Tibial nerve (tissue), 4 donors: ENCODE results near the gene GUCD1. TPM values are rescaled to one million over a fixed set of nuclear protein-coding genes. Genes with fewer than 3 reads are reported as not detected.
"Not testable (repeated sequence)": the region's sequence is repeated elsewhere in the genome, so short reads cannot be mapped to it uniquely, and the experiment has no call there.

Source experiments
- DNase-seq, 2 donors: peaks; one replicate each; pipeline ENCODE4 v3.0.0-alpha.2; 2019; ENCODE audit warnings: low spot score in 2 of 2
- H3K27ac ChIP-seq, 4 donors: fragments of 200-600 bp; sonication (generic) in 3 of 4; one replicate each; pipeline ENCODE4 v1.5.1; 2017 to 2019; ENCODE audit warnings: mild to moderate bottlenecking in 1 of 4
- H3K27me3 ChIP-seq, 2 donors: fragments of 200-600 bp; sonication (generic) in 1 of 2; one replicate each; pipeline versions ENCODE4 v1.5.1 to v1.6.0; 2017 to 2019
- H3K36me3 ChIP-seq, 3 donors: fragments of 200-600 bp; sonication (generic); one replicate each; pipeline ENCODE4 v1.5.1; 2018 to 2019
- H3K4me1 ChIP-seq, 4 donors: fragments of 200-600 bp; sonication (generic) in 3 of 4; one replicate each; pipeline ENCODE4 v1.5.1; 2017 to 2019
- H3K4me3 ChIP-seq, 4 donors: fragments of 200-600 bp; sonication (generic) in 3 of 4; one replicate each; pipeline ENCODE4 v1.5.1; 2017 to 2019; ENCODE audit warnings: mild to moderate bottlenecking in 1 of 4, moderate library complexity in 1 of 4
- H3K9me3 ChIP-seq, 4 donors: fragments of 200-600 bp; sonication (generic) in 3 of 4; one replicate each; pipeline ENCODE4 v1.5.1; 2017 to 2019
- EP300 ChIP-seq, 2 donors: sonication (generic); formaldehyde crosslinking; IDR thresholded peaks; one replicate each; pipeline ENCODE4 v1.6.1; 2017; ENCODE audit warnings: antibody characterized with exemption in 2 of 2, mild to moderate bottlenecking in 1 of 2
- POLR2A ChIP-seq, 2 donors: fragments of 450-650 bp; IDR thresholded peaks; one replicate each; pipeline ENCODE4 v1.6.1; 2017; ENCODE audit warnings: antibody characterized with exemption in 2 of 2, mild to moderate bottlenecking in 2 of 2, moderate library complexity in 2 of 2
- WGBS, 2 donors: methylation state at CpG; one replicate each; pipeline ENCODE4 v1.1.5; 2018; 5-methylcytosine and 5-hydroxymethylcytosine counted together
- total RNA-seq, 4 donors: library from RNA; depleted of rRNA; stranded (reverse); fragments of >200 nt; gene quantifications; one replicate each; pipeline ENCODE4 v1.1.0, GENCODE V29; 2016
- TF ChIP-seq, protein P1 (sequence below), 5 experiments: fragments of 200-600 bp in 3 of 5; fragments of 450-650 bp in 2 of 5; sonication (generic) in 3 of 5; IDR thresholded peaks; one replicate each; pipeline ENCODE4 v1.5.1; 2016 to 2019; ENCODE audit warnings: antibody characterized with exemption in 5 of 5, mild to moderate bottlenecking in 3 of 5, moderate library complexity in 2 of 5

GUCD1 gene
- total RNA-seq, 4 donors from 2014 or later, result 74.1 to 87.9 (median 84.6) TPM

DNA sequence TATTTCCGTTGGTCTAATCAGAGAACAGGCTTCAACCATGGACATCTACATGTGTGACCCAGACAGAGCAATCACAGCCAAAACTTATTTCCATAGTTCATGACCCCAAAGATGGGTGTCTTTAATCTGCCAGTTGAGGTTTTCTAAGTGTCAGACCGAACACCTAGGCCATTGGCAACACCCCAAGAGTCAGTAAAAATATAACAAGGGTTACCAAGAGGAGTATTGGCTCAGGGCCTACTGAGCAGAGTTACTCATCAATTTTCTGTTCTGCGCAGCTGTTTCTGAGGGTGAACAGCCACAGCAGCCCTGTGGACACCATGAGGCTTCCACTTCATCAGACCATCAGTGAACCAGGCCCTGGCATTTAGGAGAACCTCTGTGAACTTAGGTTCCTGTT lies 18.8 kb downstream of the GUCD1 start:
- Histone ChIP-seq H3K36me3 (peaks cover 0 to 39% (median 9%) of the 10 kb centered on the region in 3 donors), H3K9me3 (no peaks in the 10 kb centered on the region), H3K27me3 (no peaks in the 10 kb centered on the region), H3K4me3 (no peak overlapping the region), H3K27ac (no peak overlapping the region), H3K4me1 (no peaks in the 10 kb centered on the region)
- TF ChIP-seq, protein P1, sequence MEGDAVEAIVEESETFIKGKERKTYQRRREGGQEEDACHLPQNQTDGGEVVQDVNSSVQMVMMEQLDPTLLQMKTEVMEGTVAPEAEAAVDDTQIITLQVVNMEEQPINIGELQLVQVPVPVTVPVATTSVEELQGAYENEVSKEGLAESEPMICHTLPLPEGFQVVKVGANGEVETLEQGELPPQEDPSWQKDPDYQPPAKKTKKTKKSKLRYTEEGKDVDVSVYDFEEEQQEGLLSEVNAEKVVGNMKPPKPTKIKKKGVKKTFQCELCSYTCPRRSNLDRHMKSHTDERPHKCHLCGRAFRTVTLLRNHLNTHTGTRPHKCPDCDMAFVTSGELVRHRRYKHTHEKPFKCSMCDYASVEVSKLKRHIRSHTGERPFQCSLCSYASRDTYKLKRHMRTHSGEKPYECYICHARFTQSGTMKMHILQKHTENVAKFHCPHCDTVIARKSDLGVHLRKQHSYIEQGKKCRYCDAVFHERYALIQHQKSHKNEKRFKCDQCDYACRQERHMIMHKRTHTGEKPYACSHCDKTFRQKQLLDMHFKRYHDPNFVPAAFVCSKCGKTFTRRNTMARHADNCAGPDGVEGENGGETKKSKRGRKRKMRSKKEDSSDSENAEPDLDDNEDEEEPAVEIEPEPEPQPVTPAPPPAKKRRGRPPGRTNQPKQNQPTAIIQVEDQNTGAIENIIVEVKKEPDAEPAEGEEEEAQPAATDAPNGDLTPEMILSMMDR (IDR thresholded peaks at IDR 0.05), result no peak
- TF ChIP-seq POLR2A (IDR thresholded peaks at IDR 0.05) (no peak), EP300 (IDR thresholded peaks at IDR 0.05) (no peak)
- no peak for DNase-seq
- WGBS, 2 donors, result 78 to 95% methylated on average over 3 of the region's 3 CpGs

DNA sequence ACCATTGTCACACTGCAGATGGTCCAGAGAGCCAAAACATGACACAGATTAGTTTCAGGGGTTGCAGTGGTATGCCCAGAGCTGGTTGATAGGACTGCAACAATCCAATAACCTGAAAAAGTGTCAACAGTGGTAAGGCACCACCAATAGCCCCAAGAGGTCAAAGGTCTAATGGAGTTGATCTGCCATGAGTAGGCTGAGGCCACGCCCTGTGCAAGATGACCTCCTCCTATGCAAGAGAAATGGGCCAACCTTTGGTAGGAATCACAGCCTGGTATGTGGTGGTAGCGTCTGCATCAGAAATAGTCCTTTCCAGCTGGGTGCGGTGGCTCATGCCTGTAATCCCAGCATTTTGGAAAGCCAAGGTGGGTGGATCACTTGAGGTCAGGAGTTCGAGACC lies 19.6 kb downstream of the GUCD1 start:
- no peaks in the 10 kb centered on the region for H3K27me3 ChIP-seq
- no peak for TF ChIP-seq POLR2A (IDR thresholded peaks at IDR 0.05)
- TF ChIP-seq, protein P1 (IDR thresholded peaks at IDR 0.05), result no peak
- TF ChIP-seq EP300 (IDR thresholded peaks at IDR 0.05), result no peak
- no peak overlapping the region for H3K27ac ChIP-seq
- DNase-seq, result no peak
- no peaks in the 10 kb centered on the region for H3K4me1 ChIP-seq
- H3K9me3 ChIP-seq, result no peaks in the 10 kb centered on the region
- peaks cover 0 to 31% (median 1%) of the 10 kb centered on the region in 3 donors for H3K36me3 ChIP-seq
- H3K4me3 ChIP-seq, result no peak overlapping the region
- WGBS, 2 donors, result 95 to 100% methylated on average over 4 of the region's 4 CpGs

DNA sequence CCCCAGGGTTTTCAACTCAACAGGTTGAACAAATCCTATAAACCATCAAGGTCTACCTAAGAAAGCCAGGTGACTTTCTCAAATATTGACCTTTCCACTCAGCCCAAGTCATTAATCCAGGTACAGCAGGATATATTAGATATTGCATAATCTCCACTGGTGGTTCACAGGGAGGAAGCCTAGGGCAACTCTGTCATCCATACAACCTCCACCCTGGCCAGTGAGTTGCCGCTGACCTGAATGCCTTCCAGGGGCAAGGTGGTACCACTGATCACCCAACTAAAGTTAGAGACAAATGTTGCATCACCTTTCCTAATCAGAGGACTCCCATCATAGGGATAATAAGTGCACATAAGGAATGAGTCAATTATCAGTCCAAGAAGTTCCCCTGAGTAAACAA lies 22.9 kb downstream of the GUCD1 start:
- Histone ChIP-seq H3K9me3 (no peaks in the 10 kb centered on the region), H3K4me1 (no peaks in the 10 kb centered on the region), H3K4me3 (no peak overlapping the region), H3K27me3 (no peaks in the 10 kb centered on the region), H3K27ac (no peak overlapping the region), H3K36me3 (no peaks in the 10 kb centered on the region)
- TF ChIP-seq POLR2A (IDR thresholded peaks at IDR 0.05) (no peak), EP300 (IDR thresholded peaks at IDR 0.05) (no peak)
- TF ChIP-seq, protein P1 (IDR thresholded peaks at IDR 0.05), result no peak
- no peak for DNase-seq
- WGBS, 2 donors, result 92 to 94% methylated on average over 1 of the region's 1 CpG

DNA sequence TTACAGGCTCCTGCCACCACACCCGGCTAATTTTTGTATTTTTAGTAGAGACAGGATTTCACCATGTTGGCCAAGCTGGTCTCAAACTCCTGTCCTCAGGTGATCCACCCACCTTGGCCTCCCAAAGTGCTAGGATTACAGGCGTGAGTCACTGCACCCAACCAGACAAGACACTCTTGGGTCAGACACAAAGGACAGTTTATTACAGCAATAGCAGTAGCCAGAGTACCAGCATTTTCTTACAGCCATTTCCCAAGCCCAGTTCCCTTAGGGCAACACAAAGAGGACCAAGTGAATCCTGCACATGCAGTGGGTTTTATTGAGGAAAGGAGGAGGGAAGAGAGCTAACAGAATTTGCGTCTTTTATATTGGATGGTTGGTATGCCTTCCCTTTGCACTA lies 24.0 kb downstream of the GUCD1 start:
- H3K4me3 ChIP-seq, H3K4me1 ChIP-seq, H3K36me3 ChIP-seq, H3K27ac ChIP-seq, H3K9me3 ChIP-seq, H3K27me3 ChIP-seq, DNase-seq: not testable (repeated sequence)
- 63 to 76% methylated on average over 3 of the region's 3 CpGs for WGBS, 2 donors

DNA sequence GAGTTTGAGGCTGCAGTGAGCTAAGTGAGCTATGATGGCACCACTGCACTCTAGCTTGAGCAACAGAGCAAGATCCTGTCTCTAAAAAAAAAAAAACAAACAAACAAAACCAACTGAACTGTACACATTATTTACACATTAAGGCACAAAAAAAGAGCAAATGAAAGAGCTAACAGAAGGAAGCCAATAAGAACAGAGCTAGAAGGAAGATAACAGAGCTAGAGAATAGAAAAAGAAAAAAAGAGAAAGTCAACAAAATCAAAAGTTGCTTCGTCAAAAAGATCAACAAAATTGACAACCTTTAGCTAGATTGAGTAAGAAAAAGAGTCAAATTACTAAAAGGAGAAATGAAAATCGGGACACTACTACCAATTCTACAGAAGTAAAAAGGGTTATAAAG lies 25.0 kb downstream of the GUCD1 start:
- DNase-seq, result no peak
- WGBS, 2 donors, result 81 to 83% methylated on average over 2 of the region's 2 CpGs
- Histone ChIP-seq H3K36me3 (no peaks in the 10 kb centered on the region), H3K4me3 (no peak overlapping the region), H3K27me3 (no peaks in the 10 kb centered on the region), H3K27ac (no peak overlapping the region), H3K9me3 (no peaks in the 10 kb centered on the region), H3K4me1 (peaks cover 0 to 10% (median 4%) of the 10 kb centered on the region in 4 donors)
- TF ChIP-seq EP300 (IDR thresholded peaks at IDR 0.05) (no peak), POLR2A (IDR thresholded peaks at IDR 0.05) (no peak)
- TF ChIP-seq, protein P1 (IDR thresholded peaks at IDR 0.05), result no peak

DNA sequence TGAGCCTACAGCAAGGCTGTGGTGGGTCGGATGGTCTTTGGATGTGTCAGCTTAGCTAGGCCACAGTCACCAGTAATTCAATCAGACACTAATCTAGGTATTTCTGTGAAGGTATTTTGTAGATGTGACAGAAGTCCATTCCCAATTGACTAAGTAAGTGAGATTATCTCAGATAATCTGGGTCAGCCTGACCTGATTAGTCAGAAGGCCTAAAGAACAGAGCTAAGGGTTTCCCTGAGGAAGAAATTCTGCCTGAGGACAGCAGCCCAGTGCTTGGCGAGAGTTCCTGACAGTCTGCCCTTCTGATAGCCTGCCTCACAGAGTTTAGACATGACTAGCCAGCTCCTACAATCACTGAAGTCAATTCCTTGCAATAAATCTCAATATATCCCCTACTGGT lies 28.7 kb downstream of the GUCD1 start:
- Histone ChIP-seq H3K36me3 (no peaks in the 10 kb centered on the region), H3K27me3 (no peaks in the 10 kb centered on the region), H3K27ac (no peak overlapping the region), H3K4me1 (peaks cover 0 to 15% (median 4%) of the 10 kb centered on the region in 4 donors), H3K9me3 (no peaks in the 10 kb centered on the region), H3K4me3 (no peak overlapping the region)
- TF ChIP-seq POLR2A (IDR thresholded peaks at IDR 0.05), result no peak
- TF ChIP-seq, protein P1 (IDR thresholded peaks at IDR 0.05), result no peak
- no peak for TF ChIP-seq EP300 (IDR thresholded peaks at IDR 0.05)
- DNase-seq, result no peak
- WGBS, 2 donors, result 61 to 75% methylated on average over 2 of the region's 2 CpGs
